Osteocyte (in vitro differentiated cells): ENCODE results near the gene TP53INP2. TPM values are rescaled to one million over a fixed set of nuclear protein-coding genes. Genes with fewer than 3 reads are reported as not detected.
A peak's percentile ranks its signal among the peaks of the same experiment; 100 is the strongest.

ENCODE experiments used
- DNase-seq: peaks from one replicate; pipeline ENCODE4 v3.0.0; 2021; ENCODE audit warnings: mixed read lengths; ENCODE audit not compliant: unreplicated experiment; ENCODE audit errors: extremely low spot score
- H3K27ac Mint-ChIP-seq: one replicate; pipeline ENCODE4 v1.8.0; 2021; ENCODE audit warnings: mild to moderate bottlenecking, mixed read lengths; ENCODE audit not compliant: unreplicated experiment
- H3K27me3 Mint-ChIP-seq: one replicate; pipeline ENCODE4 v1.8.0; 2021; ENCODE audit warnings: mixed read lengths; ENCODE audit not compliant: unreplicated experiment
- H3K36me3 Mint-ChIP-seq: one replicate; pipeline ENCODE4 v1.8.0; 2021; ENCODE audit warnings: mixed read lengths; ENCODE audit not compliant: unreplicated experiment
- H3K4me1 Mint-ChIP-seq: one replicate; pipeline ENCODE4 v1.8.0; 2021; ENCODE audit warnings: mixed read lengths; ENCODE audit not compliant: unreplicated experiment
- H3K4me3 Mint-ChIP-seq: one replicate; pipeline ENCODE4 v1.8.0; 2021; ENCODE audit warnings: mild to moderate bottlenecking, moderate library complexity, mixed read lengths; ENCODE audit not compliant: unreplicated experiment
- H3K9me3 Mint-ChIP-seq: one replicate; pipeline ENCODE4 v1.8.0; 2021; ENCODE audit warnings: mixed read lengths; ENCODE audit not compliant: unreplicated experiment
- total RNA-seq: library from RNA; stranded (reverse); gene quantifications from 2 replicates; pipeline ENCODE4 v1.2.1, GENCODE V29; 2021
- TF ChIP-seq, protein P1 (sequence below): fragments of 200-600 bp; sonication (generic); IDR thresholded peaks from 2 replicates; pipeline ENCODE4 v1.5.0; 2021; ENCODE audit warnings: antibody characterized with exemption, mild to moderate bottlenecking, moderate library complexity

TP53INP2 gene
- total RNA-seq, 1 donor from 2014 or later: 34.3 TPM

DNA sequence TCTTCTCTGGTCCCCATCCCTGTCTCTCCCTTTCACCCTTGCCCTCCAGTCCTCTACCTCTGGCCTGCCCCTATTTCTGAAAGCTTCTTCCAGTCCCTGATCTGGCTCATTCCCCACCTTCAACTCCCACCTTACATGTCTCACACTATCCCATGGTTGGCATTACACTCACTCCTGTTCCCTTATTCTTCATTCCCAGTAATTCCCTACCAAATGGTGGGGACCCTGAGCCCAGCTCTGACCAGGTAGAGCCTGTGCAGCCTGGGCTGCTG is 6.4 kb downstream of the TP53INP2 start:
- TF ChIP-seq, protein P1, sequence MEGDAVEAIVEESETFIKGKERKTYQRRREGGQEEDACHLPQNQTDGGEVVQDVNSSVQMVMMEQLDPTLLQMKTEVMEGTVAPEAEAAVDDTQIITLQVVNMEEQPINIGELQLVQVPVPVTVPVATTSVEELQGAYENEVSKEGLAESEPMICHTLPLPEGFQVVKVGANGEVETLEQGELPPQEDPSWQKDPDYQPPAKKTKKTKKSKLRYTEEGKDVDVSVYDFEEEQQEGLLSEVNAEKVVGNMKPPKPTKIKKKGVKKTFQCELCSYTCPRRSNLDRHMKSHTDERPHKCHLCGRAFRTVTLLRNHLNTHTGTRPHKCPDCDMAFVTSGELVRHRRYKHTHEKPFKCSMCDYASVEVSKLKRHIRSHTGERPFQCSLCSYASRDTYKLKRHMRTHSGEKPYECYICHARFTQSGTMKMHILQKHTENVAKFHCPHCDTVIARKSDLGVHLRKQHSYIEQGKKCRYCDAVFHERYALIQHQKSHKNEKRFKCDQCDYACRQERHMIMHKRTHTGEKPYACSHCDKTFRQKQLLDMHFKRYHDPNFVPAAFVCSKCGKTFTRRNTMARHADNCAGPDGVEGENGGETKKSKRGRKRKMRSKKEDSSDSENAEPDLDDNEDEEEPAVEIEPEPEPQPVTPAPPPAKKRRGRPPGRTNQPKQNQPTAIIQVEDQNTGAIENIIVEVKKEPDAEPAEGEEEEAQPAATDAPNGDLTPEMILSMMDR: no peak
- Mint-ChIP-seq H3K36me3 (peaks cover 10% of the 10 kb centered on the region), H3K4me3 (peak overlapping the region; percentile 76), H3K27me3 (no peaks in the 10 kb centered on the region), H3K9me3 (no peaks in the 10 kb centered on the region), H3K27ac (peak overlapping the region; percentile 69), H3K4me1 (peaks cover 41% of the 10 kb centered on the region)
- DNase-seq: no peak

DNA sequence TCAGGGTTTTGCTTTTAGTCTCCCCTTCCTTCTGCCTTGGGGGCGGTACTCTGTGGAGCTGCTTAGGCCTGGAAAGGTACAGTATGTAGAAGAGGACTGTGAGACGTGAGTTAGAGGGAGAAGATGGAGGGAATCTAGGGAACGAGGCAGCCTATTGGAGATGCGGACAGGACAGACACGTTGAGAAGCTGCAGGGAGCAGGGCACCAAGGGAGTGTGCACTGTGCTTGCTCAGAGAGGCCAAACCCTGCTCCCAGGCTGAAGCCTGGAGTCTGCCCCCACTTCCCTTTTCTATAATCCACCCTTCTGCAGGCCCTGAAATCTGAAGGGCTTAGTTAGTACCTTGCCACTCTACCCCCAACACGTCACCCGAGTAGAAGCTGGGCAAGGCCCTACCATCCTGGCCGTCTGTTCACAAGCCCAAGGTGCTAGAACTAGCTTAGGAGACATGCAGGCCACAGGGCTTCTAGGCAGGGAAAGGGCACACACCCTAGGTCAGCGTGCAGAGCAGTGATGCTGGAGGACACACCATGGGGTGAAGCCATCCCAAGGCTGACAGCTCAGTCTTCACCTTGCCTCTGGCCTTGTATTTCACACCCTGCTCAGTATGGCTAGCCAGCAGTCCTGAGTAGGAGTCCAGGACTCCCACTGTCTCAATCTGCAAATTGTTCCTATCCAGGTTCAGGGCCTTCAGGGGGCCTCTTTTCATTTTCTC is 6.9 kb downstream of the TP53INP2 start:
- TF ChIP-seq, protein P1: no peak
- Mint-ChIP-seq H3K4me3 (peak overlapping the region; percentile 76), H3K27me3 (no peaks in the 10 kb centered on the region), H3K36me3 (peaks cover 10% of the 10 kb centered on the region), H3K9me3 (no peaks in the 10 kb centered on the region), H3K27ac (peak overlapping the region; percentile 69), H3K4me1 (peaks cover 36% of the 10 kb centered on the region)
- no peak for DNase-seq

DNA sequence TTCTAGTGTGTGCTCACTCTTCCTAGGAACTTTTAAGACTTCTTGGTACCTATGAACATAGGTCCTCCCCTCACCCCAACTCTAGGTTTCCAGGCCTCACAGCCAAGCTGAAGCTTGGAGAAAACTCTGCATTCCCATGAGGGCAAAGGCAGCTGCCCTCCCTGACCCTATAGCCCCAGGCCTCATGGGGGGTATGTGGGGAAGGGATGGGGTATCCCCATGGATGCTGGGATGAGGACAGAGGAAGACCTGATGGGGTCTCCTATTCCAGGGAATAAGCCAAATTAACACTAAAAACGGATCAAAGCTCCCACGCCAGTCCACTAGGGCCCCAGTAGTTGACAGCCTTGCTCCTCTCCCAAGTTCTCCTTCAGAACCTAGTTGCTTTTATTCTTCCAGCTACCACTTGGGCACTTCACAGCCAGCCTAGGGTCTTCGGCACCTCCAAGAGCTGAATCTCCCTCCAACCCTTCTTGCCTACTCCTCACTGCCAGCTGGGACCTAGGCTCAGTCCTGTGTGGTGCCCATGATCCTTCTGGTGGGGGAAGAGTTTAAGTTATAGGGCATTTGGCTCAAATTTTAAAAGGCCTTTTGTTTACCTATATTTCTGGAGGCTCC is 7.8 kb downstream of the TP53INP2 start:
- TF ChIP-seq, protein P1: no peak
- Mint-ChIP-seq H3K27ac (no peak overlapping the region), H3K4me1 (peaks cover 29% of the 10 kb centered on the region), H3K9me3 (no peaks in the 10 kb centered on the region), H3K27me3 (no peaks in the 10 kb centered on the region), H3K36me3 (peaks cover 10% of the 10 kb centered on the region), H3K4me3 (no peak overlapping the region)
- no peak for DNase-seq

DNA sequence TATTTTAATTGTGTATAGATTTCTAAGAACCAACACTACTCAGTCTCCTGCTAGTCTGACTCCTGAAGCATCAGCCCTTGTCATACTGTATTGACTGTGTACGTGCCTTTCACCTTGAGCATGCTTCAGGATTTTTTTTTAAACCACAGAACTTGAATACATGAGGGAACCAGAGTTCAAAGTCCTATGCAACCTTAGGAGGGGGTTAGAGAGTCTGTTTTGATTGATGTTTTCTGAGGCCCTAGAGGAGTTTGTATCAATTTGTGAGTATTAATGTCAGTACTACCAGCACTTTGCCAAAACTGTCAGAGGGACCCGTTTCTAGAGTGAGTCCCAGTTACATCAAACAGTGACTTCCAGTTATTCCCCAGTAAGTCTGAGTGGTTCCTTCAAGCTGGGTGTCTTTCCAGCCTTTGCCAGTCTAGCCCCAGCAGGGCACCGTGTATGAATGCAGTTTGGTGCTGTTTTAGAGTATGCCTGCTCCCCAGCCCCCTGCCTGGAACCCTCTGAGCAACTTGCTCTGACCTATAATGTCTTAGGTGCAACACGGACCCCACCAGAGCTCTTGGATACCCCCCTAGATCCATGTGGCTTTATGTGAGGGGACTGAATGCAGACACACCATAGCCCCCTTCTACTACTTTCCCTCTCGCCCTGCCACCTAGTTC is 8.5 kb downstream of the TP53INP2 start:
- Mint-ChIP-seq H3K36me3 (peaks cover 14% of the 10 kb centered on the region), H3K27me3 (no peaks in the 10 kb centered on the region), H3K4me1 (peaks cover 29% of the 10 kb centered on the region), H3K4me3 (no peak overlapping the region), H3K9me3 (no peaks in the 10 kb centered on the region), H3K27ac (peak overlapping the region; percentile 58)
- TF ChIP-seq, protein P1: no peak
- DNase-seq: no peak
